Activated T-helper 1 cell treated with anti-CD3 and anti-CD28 coated beads, Interleukin-12 subunit alpha, Interleukin-12 subunit beta, Interleukin-2, Interleukin-4 antibody, amounts not matched to agents 30 ng/mL and 10 ng/mL and 1 ng/mL, durations not matched to agents 14 hours and 24 hours and 36 hours (primary cell): ENCODE data around the gene RPL10A. TPM values are rescaled to one million over a fixed set of nuclear protein-coding genes. Genes with fewer than 3 reads are reported as not detected.

ENCODE experiments used
- DNase-seq: peaks from one replicate; pipeline ENCODE4 v3.0.0; 2021; ENCODE audit warnings: low spot score
- H3K27ac Mint-ChIP-seq: one replicate; pipeline ENCODE4 v1.8.0; 2021; ENCODE audit warnings: mild to moderate bottlenecking, mixed read lengths
- H3K27me3 Mint-ChIP-seq: one replicate; pipeline ENCODE4 v1.8.0; 2022; ENCODE audit warnings: mild to moderate bottlenecking, moderate library complexity, mixed read lengths; ENCODE audit not compliant: insufficient read depth
- H3K36me3 Mint-ChIP-seq: one replicate; pipeline ENCODE4 v1.8.0; 2021; ENCODE audit warnings: low read depth, mixed read lengths
- H3K4me1 Mint-ChIP-seq: one replicate; pipeline ENCODE4 v1.8.0; 2021; ENCODE audit warnings: low read depth, mixed read lengths
- H3K4me3 Mint-ChIP-seq: one replicate; pipeline ENCODE4 v1.8.0; 2021; ENCODE audit warnings: mild to moderate bottlenecking, moderate library complexity, mixed read lengths
- H3K9me3 Mint-ChIP-seq: one replicate; pipeline ENCODE4 v1.8.0; 2021; ENCODE audit warnings: mixed read lengths
- intact Hi-C: fragments of 100-400 bp; cut with micrococcal nuclease; formaldehyde crosslinking; loops from one replicate; pipeline ENCODE4 v1.15.1; 2024
- total RNA-seq: library from RNA; stranded (reverse); gene quantifications from 2 replicates; pipeline ENCODE4 v1.2.3, GENCODE V29; 2022

RPL10A gene
- total RNA-seq, 1 donor from 2014 or later: 1,580 TPM

DNA sequence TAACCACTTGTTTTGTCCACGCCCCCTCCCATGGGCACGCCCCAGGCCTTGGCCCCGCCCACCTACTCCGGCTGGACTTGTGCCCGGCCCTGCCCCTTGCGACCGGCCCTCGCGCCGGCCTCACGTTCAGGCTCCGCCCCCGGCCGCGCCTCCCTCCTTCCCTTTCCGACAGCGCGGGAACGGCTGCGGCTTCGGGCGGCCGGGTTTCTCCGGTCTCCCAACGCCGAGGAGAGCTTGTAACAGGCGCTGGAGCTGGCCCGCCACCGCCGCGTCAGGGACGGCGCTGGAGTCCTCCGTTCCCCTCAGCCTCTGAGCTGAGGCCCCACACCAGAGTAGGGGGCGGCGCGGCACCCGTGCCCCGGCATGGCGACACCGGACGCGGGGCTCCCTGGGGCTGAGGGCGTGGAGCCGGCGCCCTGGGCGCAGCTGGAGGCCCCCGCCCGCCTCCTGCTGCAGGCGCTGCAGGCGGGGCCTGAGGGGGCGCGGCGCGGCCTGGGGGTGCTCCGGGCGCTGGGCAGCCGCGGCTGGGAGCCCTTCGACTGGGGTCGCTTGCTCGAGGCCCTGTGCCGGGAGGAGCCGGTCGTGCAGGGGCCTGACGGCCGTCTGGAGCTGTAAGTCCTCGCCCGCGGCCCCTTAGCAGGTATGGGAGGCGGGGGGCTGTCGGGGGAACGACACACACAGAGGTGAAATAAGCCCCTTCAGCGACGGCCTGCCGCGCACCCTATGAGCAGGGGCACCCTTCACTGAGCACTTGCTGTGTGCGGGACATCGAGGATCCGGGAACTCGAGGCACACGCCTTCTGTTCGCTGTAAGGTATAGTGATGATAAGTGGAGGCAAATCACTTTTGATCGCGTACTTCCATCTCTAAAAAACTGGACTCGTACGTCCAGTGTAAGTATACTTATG, 15.8 kb upstream of the RPL10A start, which contains the start of gene FANCE:
Gene FANCE, plus strand, starts transcription at position 156 of the 908 bp plus-strand sequence. Its CDS starts 208 bp downstream, at position 364.
- Mint-ChIP-seq H3K9me3 (no peaks in the 10 kb centered on the region), H3K4me1 (peaks cover 48% of the 10 kb centered on the region), H3K36me3 (peaks cover 11% of the 10 kb centered on the region), H3K27ac (peak within 1 kb of the TSS; percentile 61), H3K27me3 (no peaks in the 10 kb centered on the region), H3K4me3 (peak within 1 kb of the TSS; percentile 88)
- DNase-seq: peak; percentile 91
- intact Hi-C loops: loop anchor here (1.0 kb wide), 5 partner anchors 16 to 193 kb away; partner anchors contain the start of genes RPL10A and ZNF76

DNA sequence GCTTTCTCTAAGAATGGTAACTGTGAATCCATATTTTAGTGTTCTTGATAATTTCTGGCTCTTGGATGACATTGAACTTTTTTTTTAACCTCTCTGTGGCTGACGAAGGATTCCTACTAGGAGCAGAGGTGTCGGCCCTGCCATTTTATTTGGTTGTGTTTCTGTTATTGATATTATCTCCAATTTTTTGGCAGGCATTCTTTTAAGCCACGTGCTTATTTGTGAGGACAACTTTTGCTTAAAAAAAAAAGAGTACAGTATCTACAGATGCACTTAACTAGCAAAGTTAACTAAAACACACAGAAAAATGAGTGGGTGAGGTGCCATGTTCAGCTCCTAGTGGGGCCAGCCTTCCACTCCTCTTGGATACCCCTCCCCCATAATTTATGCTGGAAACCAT, 15.0 kb upstream of the RPL10A start:
- DNase-seq: no peak
- intact Hi-C loops: no loop called here
- H3K36me3 Mint-ChIP-seq: peaks cover 15% of the 10 kb centered on the region
- H3K4me1 Mint-ChIP-seq: peaks cover 47% of the 10 kb centered on the region
- peak overlapping the region; percentile 88 for H3K4me3 Mint-ChIP-seq
- no peaks in the 10 kb centered on the region for H3K27me3 Mint-ChIP-seq
- H3K27ac Mint-ChIP-seq: peak overlapping the region; percentile 61
- H3K9me3 Mint-ChIP-seq: no peaks in the 10 kb centered on the region

DNA sequence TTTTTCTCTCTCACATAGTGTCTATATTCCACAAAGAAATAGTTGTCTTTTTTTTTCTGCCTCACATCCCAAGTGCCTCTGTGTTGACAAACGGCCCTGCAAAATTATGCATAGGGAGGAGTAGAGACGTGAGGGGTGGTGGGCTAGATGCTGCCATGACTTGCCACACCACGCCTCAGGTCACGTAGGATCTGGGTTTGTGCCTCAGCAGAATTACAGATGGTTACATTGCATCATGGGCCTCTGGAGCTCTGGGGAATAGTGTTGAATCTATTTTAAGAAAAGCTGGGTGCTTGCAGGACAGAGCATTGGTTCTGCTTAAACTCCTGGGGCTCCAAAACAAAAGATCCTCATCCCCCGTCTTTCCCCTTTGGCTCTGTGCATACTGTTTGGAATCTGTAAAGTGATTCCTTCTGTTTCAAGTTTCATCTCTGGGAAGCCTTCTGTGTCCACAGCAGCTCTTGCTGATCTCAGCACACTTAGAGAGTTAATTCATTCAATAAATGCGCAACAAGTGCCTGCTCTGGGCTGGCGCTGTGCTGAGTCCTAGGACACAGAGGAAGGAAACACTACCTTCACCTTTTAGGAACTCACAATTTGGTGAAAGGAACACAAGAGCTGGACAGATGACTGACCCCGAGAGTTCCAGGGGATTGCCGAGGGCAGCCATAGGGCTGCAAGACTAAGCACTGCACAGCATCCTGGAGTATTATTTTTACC, 13.7 kb upstream of the RPL10A start:
- DNase-seq: no peak
- Mint-ChIP-seq H3K4me3 (peak overlapping the region; percentile 51), H3K27me3 (no peaks in the 10 kb centered on the region), H3K27ac (no peak overlapping the region), H3K9me3 (no peaks in the 10 kb centered on the region), H3K4me1 (peaks cover 42% of the 10 kb centered on the region), H3K36me3 (peaks cover 20% of the 10 kb centered on the region)
- intact Hi-C loops: no loop called here

DNA sequence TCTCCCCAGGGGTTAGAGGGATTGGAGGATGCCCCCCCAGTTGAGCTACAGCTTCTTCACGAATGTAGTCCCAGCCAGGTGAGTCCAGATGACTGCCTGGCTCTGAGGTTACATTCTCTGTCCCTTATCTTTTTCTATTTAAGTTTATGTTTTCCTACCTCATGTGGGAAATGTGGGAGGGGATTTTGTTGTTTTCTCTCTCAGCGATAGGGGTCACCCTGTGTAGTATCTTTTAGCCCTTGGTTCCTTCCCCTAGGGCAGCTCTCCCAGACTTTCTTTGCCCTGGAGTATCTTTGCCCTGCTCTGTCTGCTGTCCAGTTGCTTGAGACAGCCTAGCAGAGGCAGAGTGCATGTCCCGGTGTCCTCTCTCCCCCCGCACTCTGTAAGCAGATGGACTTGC, 10.3 kb upstream of the RPL10A start:
- Mint-ChIP-seq H3K36me3 (peaks cover 25% of the 10 kb centered on the region), H3K4me1 (peaks cover 29% of the 10 kb centered on the region), H3K27me3 (no peaks in the 10 kb centered on the region), H3K9me3 (no peaks in the 10 kb centered on the region), H3K4me3 (no peak overlapping the region), H3K27ac (no peak overlapping the region)
- intact Hi-C loops: no loop called here
- DNase-seq: no peak

DNA sequence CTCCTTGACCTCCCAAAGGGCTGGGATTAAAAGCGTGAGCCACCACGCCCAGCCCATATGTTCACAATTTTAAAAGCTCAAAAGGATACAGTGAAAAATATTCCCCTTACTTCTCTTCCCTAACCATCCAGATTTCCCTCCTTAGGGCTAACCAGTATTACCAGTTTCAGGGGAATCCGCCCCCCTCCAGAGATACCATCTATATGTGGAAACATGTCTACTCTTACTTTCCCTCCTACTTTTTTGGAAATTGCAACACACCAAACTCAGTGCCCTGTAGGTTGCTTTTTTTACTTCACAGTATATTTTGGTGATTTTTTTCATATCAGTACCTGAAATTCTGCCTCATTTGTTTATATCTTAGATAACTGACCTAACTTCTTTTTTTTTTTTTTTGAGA, 6.9 kb upstream of the RPL10A start:
- DNase-seq: no peak
- intact Hi-C loops: no loop called here
- Mint-ChIP-seq H3K4me3 (no peak overlapping the region), H3K9me3 (no peaks in the 10 kb centered on the region), H3K27me3 (no peaks in the 10 kb centered on the region), H3K27ac (no peak overlapping the region), H3K4me1 (no peaks in the 10 kb centered on the region), H3K36me3 (peaks cover 25% of the 10 kb centered on the region)

DNA sequence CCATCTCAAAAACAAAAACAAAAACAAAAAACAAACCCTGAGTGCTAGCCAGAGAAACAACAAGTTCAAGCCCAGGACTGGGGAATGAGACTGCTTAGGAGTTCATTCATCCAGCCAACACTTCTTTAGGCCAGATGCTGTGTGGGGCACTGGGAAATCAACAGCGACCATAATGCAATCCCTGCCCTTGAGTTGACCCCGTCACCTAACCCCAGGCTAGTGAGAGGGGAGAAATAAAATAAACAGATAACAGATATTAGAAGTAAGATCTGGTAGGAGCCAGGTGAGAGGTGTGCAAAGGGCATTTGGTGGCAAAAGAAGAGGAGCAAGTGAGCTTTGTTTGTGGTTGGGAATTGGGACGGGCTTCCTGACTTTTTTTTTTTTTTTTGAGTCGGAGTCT, 4.9 kb upstream of the RPL10A start:
- Mint-ChIP-seq H3K27ac (no peak overlapping the region), H3K4me3 (no peak overlapping the region), H3K36me3 (peaks cover 23% of the 10 kb centered on the region), H3K4me1 (peaks cover 9% of the 10 kb centered on the region), H3K9me3 (no peaks in the 10 kb centered on the region), H3K27me3 (no peaks in the 10 kb centered on the region)
- no peak for DNase-seq
- intact Hi-C loops: no loop called here

DNA sequence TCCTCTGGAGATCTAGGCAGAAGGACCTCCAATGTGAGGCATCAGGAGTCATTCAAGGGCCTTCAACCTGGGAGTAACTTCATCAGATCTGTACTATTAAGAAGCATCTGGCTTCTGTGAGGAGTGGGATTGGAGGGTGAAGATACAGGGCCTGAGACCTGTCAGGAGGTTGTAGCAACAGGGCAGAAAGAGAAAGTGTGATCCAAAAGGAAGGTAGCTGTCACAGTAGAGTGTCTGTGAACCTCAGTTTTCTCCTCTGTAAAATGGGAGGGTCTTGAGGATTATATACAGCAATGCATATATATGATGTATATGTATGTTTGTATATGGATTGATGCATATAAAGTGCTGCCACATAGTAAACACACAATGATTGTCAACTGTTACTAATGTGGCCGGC, 2.6 kb upstream of the RPL10A start:
- peaks cover 39% of the 10 kb centered on the region for H3K36me3 Mint-ChIP-seq

DNA sequence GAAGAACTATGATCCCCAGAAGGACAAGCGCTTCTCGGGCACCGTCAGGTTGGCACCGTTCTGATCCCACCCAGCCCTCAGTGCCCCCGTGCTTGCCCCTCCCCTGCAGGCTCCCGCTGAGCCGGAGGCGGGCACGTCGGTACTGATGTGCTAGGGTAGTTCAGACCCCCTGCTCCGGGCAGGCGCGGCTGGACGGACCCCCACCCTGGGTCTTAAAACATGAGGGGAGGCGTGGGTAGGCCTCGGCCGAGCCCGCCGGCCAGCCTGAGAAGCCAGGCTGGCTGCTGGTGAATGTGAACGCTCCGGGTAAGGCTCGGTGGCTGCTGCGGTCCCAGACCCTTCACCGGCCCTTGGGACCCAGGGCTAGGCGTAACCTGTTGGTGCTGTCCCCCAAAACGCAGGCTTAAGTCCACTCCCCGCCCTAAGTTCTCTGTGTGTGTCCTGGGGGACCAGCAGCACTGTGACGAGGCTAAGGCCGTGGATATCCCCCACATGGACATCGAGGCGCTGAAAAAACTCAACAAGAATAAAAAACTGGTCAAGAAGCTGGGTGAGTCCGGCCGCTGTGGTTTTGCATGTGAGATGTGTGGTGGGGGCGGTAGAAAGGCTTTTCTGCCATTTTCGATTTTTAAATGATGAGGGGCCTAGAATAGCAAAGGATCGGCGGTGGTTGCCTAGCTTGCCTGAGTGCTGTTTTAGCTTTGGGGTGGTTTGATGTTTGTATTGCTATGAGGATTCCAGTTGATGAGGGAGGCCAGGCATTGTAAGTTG, 964 bp downstream of the RPL10A start:
- intact Hi-C loops: loop anchor here (1.0 to 2.0 kb wide), 7 partner anchors 17 to 210 kb away; partner anchors contain the start of genes DEF6, FANCE, PPARD and TEAD3
- Mint-ChIP-seq H3K27me3 (no peaks in the 10 kb centered on the region), H3K4me1 (peaks cover 36% of the 10 kb centered on the region), H3K36me3 (peaks cover 45% of the 10 kb centered on the region), H3K27ac (peak overlapping the region; percentile 98), H3K9me3 (no peaks in the 10 kb centered on the region), H3K4me3 (peak overlapping the region; percentile 97)
- DNase-seq: no peak

More for the DNA sequence above, 2.6 kb upstream of the RPL10A start:
- no peak overlapping the region for H3K4me3 Mint-ChIP-seq
- no peaks in the 10 kb centered on the region for H3K27me3 Mint-ChIP-seq
- DNase-seq: no peak
- no peak overlapping the region for H3K27ac Mint-ChIP-seq
- H3K4me1 Mint-ChIP-seq: peaks cover 24% of the 10 kb centered on the region
- no peaks in the 10 kb centered on the region for H3K9me3 Mint-ChIP-seq
- intact Hi-C loops: no loop called here

DNA sequence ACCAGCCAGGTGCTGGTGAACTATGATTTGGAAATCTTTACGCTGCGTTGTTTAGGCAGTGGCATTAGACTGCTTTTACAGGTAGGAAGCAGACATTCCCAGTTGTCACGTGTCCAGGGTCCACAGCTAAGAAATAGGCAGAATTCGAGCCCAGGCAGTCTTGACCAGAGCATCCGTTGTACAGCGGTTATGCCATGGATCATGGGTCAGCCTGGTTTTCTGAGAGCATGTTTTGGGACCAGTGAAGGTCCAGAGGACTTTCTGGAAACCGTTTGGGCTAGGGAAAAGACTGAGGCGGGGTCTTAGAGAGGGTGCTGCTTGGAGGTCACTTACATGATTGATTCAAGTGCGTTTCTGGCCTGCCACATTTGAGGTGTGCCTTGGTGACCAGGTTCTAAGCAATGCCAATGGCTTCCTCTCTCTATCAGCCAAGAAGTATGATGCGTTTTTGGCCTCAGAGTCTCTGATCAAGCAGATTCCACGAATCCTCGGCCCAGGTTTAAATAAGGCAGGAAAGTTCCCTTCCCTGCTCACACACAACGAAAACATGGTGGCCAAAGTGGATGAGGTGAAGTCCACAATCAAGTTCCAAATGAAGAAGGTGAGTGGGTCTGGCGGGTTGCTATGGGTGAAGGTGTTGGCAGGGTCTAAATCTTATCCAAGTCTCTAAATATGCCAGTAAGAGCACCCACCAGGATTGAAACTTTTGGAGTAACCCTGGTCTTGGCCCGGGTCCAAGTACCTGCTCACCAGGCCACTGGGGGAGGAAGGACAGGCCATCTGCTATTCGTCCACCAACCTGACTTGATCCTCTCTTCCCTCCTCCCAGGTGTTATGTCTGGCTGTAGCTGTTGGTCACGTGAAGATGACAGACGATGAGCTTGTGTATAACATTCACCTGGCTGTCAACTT, 1.8 kb downstream of the RPL10A start:
- no peaks in the 10 kb centered on the region for H3K27me3 Mint-ChIP-seq
- no peak for DNase-seq
- peak overlapping the region; percentile 97 for H3K4me3 Mint-ChIP-seq
- peaks cover 45% of the 10 kb centered on the region for H3K36me3 Mint-ChIP-seq
- peaks cover 36% of the 10 kb centered on the region for H3K4me1 Mint-ChIP-seq
- H3K27ac Mint-ChIP-seq: peak overlapping the region; percentile 98
- intact Hi-C loops: loop anchor here (2.0 kb wide), 1 partner anchor 83 kb away; no protein-coding TSS in a partner anchor
- no peaks in the 10 kb centered on the region for H3K9me3 Mint-ChIP-seq

DNA sequence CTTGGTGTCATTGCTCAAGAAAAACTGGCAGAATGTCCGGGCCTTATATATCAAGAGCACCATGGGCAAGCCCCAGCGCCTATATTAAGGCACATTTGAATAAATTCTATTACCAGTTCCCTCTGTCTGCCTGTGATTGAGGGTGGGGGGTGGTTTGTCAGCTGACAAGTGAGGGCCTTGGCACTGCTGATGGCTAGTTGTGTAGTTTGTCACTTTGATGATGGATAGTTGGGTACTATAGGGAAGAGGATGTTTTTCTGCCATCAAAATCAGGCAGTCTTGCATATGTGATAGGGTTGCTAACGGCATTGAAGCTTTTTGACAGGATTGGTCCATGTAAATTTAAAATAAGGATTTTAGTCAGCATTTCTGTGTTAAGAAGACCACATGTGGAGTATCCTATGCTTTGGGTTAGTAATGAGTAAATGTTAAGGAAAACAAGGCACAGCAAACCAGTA, 2.5 kb downstream of the RPL10A start:
- peak overlapping the region; percentile 98 for H3K27ac Mint-ChIP-seq
- H3K36me3 Mint-ChIP-seq: peaks cover 41% of the 10 kb centered on the region
- intact Hi-C loops: no loop called here
- H3K27me3 Mint-ChIP-seq: no peaks in the 10 kb centered on the region
- peaks cover 39% of the 10 kb centered on the region for H3K4me1 Mint-ChIP-seq
- DNase-seq: no peak
- peak overlapping the region; percentile 97 for H3K4me3 Mint-ChIP-seq
- no peaks in the 10 kb centered on the region for H3K9me3 Mint-ChIP-seq

DNA sequence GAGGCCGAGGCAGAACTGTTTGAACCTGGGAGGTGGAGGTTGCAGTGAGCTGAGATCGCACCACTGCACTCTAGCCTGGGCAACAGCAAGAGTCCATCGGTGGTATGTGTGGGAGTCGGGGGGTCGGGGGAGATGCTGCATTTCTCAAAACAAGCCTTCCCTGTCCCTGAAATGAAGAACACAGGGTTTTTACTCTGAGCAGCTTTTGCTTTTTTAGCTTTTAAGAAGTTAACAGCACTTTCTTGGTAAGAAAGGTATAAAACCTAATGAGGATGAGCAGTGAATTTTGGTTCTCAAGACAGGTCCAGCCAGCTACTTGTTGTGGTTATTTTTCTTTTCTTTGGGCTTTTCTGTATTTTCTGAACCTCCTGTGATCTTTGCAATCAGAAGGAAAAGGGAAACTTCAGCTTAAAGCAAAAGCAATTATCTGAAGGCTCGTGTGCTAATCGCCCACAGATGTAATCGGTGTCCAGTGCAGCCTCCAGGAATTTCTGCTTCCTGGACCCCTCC, 3.7 kb downstream of the RPL10A start:
- H3K4me3 Mint-ChIP-seq: peak overlapping the region; percentile 97
- H3K27me3 Mint-ChIP-seq: no peaks in the 10 kb centered on the region
- H3K4me1 Mint-ChIP-seq: peaks cover 39% of the 10 kb centered on the region
- intact Hi-C loops: no loop called here
- H3K9me3 Mint-ChIP-seq: no peaks in the 10 kb centered on the region
- peaks cover 41% of the 10 kb centered on the region for H3K36me3 Mint-ChIP-seq
- H3K27ac Mint-ChIP-seq: no peak overlapping the region
- DNase-seq: no peak
